Vagina (tissue), 2 donors: ENCODE data around the gene CCDC34. TPM values are rescaled to one million over a fixed set of nuclear protein-coding genes. Genes with fewer than 3 reads are reported as not detected.

Source experiments
- DNase-seq, 2 donors: peaks; one replicate each; pipeline ENCODE4 v3.0.0-alpha.2; 2017; ENCODE audit errors: extremely low spot score in 2 of 2
- H3K27ac ChIP-seq: fragments of 200-600 bp; sonication (generic); one replicate; pipeline ENCODE4 v1.5.1; 2019
- H3K27me3 ChIP-seq: fragments of 200-600 bp; sonication (generic); one replicate; pipeline ENCODE4 v1.5.1; 2019
- H3K36me3 ChIP-seq, 2 donors: fragments of 200-600 bp; sonication (generic); one replicate each; pipeline ENCODE4 v1.5.1; 2017 to 2019
- H3K4me1 ChIP-seq: fragments of 200-600 bp; sonication (generic); one replicate; pipeline ENCODE4 v1.5.1; 2019
- H3K4me3 ChIP-seq, 2 donors: fragments of 200-600 bp; sonication (generic); 1 replicate in 1 of 2; 2 replicates in 1 of 2; pipeline ENCODE4 v1.5.1; 2016 to 2019
- H3K9me3 ChIP-seq: fragments of 200-600 bp; sonication (generic); one replicate; pipeline ENCODE4 v1.5.1; 2019
- POLR2A ChIP-seq, 2 donors: fragments of 450-650 bp; IDR thresholded peaks; one replicate each; pipeline ENCODE4 v1.6.1; 2017; ENCODE audit warnings: antibody characterized with exemption in 2 of 2, mild to moderate bottlenecking in 2 of 2, moderate library complexity in 2 of 2
- POLR2AphosphoS5 ChIP-seq, 2 donors: sonication (generic); formaldehyde crosslinking; IDR thresholded peaks; one replicate each; pipeline ENCODE4 v1.9.0; 2017; ENCODE audit warnings: antibody characterized with exemption in 2 of 2, mild to moderate bottlenecking in 2 of 2, low read depth in 1 of 2; ENCODE audit not compliant: insufficient read depth in 1 of 2
- intact Hi-C: fragments of 100-400 bp; cut with DNase I; formaldehyde crosslinking; loops from one replicate; pipeline ENCODE4 v1.15.1; 2023
- total RNA-seq: library from RNA; depleted of rRNA; stranded (reverse); fragments of >200 nt; gene quantifications from one replicate; pipeline ENCODE4 v1.2.3, GENCODE V29; 2016
- TF ChIP-seq, protein P1 (sequence below), 3 experiments: fragments of 450-650 bp in 2 of 3; fragments of 200-600 bp in 1 of 3; sonication (generic) in 1 of 3; IDR thresholded peaks; one replicate each; pipeline ENCODE4 v1.5.1; 2017 to 2019; ENCODE audit warnings: antibody characterized with exemption in 3 of 3, mild to moderate bottlenecking in 2 of 3, moderate library complexity in 2 of 3

Gene CCDC34
- total RNA-seq, 1 donor from 2014 or later, result 4.7 TPM

GRCh38 chr11:27392278-27393114 lies 29.5 kb upstream of the CCDC34 start:
- peaks cover 33% of the 10 kb centered on the region for H3K4me1 ChIP-seq
- H3K27me3 ChIP-seq, result no peaks in the 10 kb centered on the region
- no peak for TF ChIP-seq POLR2A (IDR thresholded peaks at IDR 0.05)
- TF ChIP-seq, protein P1, sequence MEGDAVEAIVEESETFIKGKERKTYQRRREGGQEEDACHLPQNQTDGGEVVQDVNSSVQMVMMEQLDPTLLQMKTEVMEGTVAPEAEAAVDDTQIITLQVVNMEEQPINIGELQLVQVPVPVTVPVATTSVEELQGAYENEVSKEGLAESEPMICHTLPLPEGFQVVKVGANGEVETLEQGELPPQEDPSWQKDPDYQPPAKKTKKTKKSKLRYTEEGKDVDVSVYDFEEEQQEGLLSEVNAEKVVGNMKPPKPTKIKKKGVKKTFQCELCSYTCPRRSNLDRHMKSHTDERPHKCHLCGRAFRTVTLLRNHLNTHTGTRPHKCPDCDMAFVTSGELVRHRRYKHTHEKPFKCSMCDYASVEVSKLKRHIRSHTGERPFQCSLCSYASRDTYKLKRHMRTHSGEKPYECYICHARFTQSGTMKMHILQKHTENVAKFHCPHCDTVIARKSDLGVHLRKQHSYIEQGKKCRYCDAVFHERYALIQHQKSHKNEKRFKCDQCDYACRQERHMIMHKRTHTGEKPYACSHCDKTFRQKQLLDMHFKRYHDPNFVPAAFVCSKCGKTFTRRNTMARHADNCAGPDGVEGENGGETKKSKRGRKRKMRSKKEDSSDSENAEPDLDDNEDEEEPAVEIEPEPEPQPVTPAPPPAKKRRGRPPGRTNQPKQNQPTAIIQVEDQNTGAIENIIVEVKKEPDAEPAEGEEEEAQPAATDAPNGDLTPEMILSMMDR (IDR thresholded peaks at IDR 0.05), result no peak
- no peak for TF ChIP-seq POLR2AphosphoS5 (IDR thresholded peaks at IDR 0.05; ENCODE audit: insufficient read depth in 1 of 2, low read depth in 1 of 2)
- no peak overlapping the region for H3K27ac ChIP-seq
- intact Hi-C loops, result no loop called here
- no peaks in the 10 kb centered on the region for H3K36me3 ChIP-seq
- H3K4me3 ChIP-seq, result no peak overlapping the region
- DNase-seq, result no peak
- no peaks in the 10 kb centered on the region for H3K9me3 ChIP-seq

- Histone ChIP-seq H3K36me3 (no peaks in the 10 kb centered on the region), H3K27me3 (no peaks in the 10 kb centered on the region), H3K4me3 (no peak overlapping the region), H3K27ac (no peak overlapping the region), H3K9me3 (no peaks in the 10 kb centered on the region), H3K4me1 (peaks cover 29% of the 10 kb centered on the region)
- DNase-seq, result no peak
- TF ChIP-seq, protein P1 (IDR thresholded peaks at IDR 0.05), result no peak
- no peak for TF ChIP-seq POLR2A (IDR thresholded peaks at IDR 0.05)
- intact Hi-C loops, result no loop called here
These were observed 28.5 kb upstream of the CCDC34 start for GRCh38 chr11:27391331-27392015.

DNA sequence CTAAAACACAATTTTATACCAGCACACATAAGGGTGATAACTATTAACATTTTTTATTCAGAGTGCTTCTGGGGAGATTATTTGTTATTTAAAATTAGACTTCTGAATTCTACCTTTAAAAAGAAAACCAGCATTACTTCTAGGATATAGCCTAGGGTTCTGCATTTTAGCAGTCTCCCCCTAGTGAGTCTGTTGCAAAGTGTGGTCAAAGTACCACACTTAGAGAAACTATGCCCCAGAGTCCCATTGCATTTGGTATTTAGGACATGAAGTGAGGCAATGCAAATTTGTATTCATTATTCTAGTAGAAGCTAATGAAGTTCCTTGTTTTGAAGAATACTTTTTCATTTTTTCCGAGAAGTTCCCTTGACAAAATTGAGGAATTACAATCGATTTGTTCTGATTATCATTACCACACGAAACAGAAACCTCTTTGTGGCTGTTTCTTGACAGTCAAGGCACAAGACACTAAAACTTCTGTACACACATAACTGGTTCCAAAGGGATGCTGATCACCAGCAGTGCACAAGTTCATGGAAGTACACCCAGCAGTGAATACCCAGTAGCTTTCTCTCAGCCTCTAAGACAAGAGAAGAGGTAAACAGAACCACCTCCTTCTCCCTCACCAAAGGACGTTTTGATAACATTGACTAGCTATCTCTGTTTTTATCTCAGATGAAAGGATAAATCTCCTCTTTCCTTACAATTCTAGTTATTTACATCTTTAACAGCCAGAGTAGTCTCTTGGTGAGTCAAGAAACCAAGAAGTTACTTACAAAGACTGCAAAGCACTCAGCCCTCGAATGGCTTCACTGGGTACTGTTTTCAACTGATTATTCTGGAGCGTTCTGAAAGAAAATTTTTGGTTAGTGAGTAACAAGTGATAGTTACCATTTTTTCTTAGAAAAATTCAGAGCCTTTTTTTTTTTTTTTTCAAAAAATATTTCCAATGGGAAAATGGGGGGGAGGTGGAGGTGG lies 27.6 kb upstream of the CCDC34 start:
- no peaks in the 10 kb centered on the region for H3K9me3 ChIP-seq
- peaks cover 22% of the 10 kb centered on the region for H3K4me1 ChIP-seq
- no peak for DNase-seq
- no peak overlapping the region for H3K27ac ChIP-seq
- no peaks in the 10 kb centered on the region for H3K27me3 ChIP-seq
- no peaks in the 10 kb centered on the region for H3K36me3 ChIP-seq
- TF ChIP-seq, protein P1 (IDR thresholded peaks at IDR 0.05), result no peak
- TF ChIP-seq POLR2A (IDR thresholded peaks at IDR 0.05) (no peak), POLR2AphosphoS5 (IDR thresholded peaks at IDR 0.05; ENCODE audit: insufficient read depth in 1 of 2, low read depth in 1 of 2) (no peak)
- intact Hi-C loops, result no loop called here
- H3K4me3 ChIP-seq, result no peak overlapping the region

GRCh38 chr11:27388869-27389268 lies 25.9 kb upstream of the CCDC34 start:
- Histone ChIP-seq H3K4me1 (peaks cover 17% of the 10 kb centered on the region), H3K27me3 (no peaks in the 10 kb centered on the region), H3K36me3 (peaks cover 0 to 4% of the 10 kb centered on the region in 2 donors), H3K9me3 (no peaks in the 10 kb centered on the region), H3K27ac (no peak overlapping the region), H3K4me3 (no peak overlapping the region)
- DNase-seq, result no peak
- no peak for TF ChIP-seq POLR2A (IDR thresholded peaks at IDR 0.05)
- TF ChIP-seq, protein P1 (IDR thresholded peaks at IDR 0.05), result no peak
- intact Hi-C loops, result no loop called here
